ENCODE data around the gene ACBD4.

- TF ChIP-seq EZH2phosphoT487 (IDR thresholded peaks at IDR 0.05; ENCODE audit: insufficient read depth, low read depth): no peak
- no peak for TF ChIP-seq EZH2 (IDR thresholded peaks at IDR 0.05; ENCODE audit: insufficient read depth, poor library complexity, severe bottlenecking)
Observed at GRCh38 chr17:45123076-45123770, 12.3 kb upstream of the ACBD4 start.

All from GM23248 (cell line).